ENCODE results near the gene LY9. TPM values are rescaled to one million over a fixed set of nuclear protein-coding genes. Genes with fewer than 3 reads are reported as not detected.

Gene LY9
- total RNA-seq, 5 donors from 2014 or later (not counting 1 experiment from before 2014, with no cell fraction given) = 95.4 to 127 (median 101) TPM

GRCh38 chr1:160797271-160797709 lies 1.3 kb downstream of the LY9 start:
- Histone ChIP-seq H3K9me3 (no peaks in the 10 kb centered on the region), H3K36me3 (ENCODE audit: control insufficient read depth in 2 of 2, extremely low read depth in 1 of 2, insufficient read depth in 1 of 2, low read length in 1 of 2) (peaks cover 5 to 23% of the 10 kb centered on the region in 2 donors), H3K4me1 (ENCODE audit: control insufficient read depth in 1 of 2, extremely low read depth in 1 of 2, insufficient read depth in 2 of 2, low read length in 2 of 2) (peaks cover 42 to 45% of the 10 kb centered on the region in 2 experiments), H3K27ac (ENCODE audit: low read length) (peak overlapping the region; percentile 93), H3K4me3 (ENCODE audit: control insufficient read depth in 1 of 2, extremely low read depth in 1 of 2, low read length in 1 of 2) (peak overlapping the region; percentile 72 to 92), H3K27me3 (replicated peaks in 1 of 2; ENCODE audit: control insufficient read depth in 2 of 2, extremely low read depth in 1 of 2, insufficient read depth in 2 of 2, low read length in 1 of 2) (no peaks in the 10 kb centered on the region)
- DNase-seq = no peak
- Mint-ChIP-seq H3K4me1 (peaks cover 53 to 75% (median 69%) of the 10 kb centered on the region in 3 donors), H3K27ac (peak overlapping the region; percentile 99), H3K27me3 (no peaks in the 10 kb centered on the region), H3K4me3 (peak overlapping the region; percentile 93 to 99 (median 98)), H3K9me3 (no peaks in the 10 kb centered on the region), H3K36me3 (peaks cover 26% of the 10 kb centered on the region)
- CTCF ChIA-PET = interaction anchor here (0.6 to 3.9 kb wide), 16 partner anchors 9 to 481 kb away, joined by 3 to 19 read pairs (median 4); partner anchors contain the start of gene ITLN2 (in 1 of the 2)
- ATAC-seq (replicated peaks in 1 of 4) = no peak
- POLR2A ChIA-PET = interaction anchor here (0.5 to 1.6 kb wide), 3 partner anchors 9 to 95 kb away, joined by 3 to 6 read pairs (median 5); no protein-coding TSS in a partner anchor
- WGBS (ENCODE audit: insufficient coverage) = 38% methylated on average over 1 of the region's 3 CpGs

DNA sequence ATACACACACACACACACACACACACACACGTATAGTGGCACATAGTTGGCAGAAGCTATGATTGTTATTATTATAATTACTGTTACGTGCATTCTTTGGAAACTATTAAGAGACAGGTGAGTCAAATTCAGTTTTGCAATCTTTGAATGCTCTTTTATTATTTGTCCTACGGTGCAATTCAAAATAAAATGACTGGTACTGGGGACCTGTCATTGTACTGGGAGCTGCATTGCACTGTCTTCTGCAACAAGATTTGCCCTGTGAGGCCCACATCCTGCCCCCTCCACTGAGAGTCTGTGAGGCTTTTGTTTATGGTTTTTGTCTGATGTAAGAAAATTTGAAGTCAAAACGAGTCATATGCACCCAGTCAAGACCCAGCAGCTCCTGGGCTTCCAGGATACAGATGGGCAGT lies 1.9 kb downstream of the LY9 start:
- DNase-seq (peak; percentile 36 to 79 (median 66)), ATAC-seq (replicated peaks in 1 of 4) (peak; percentile 51 to 71 (median 68))
- Histone ChIP-seq H3K27me3 (replicated peaks in 1 of 2; ENCODE audit: control insufficient read depth in 2 of 2, extremely low read depth in 1 of 2, insufficient read depth in 2 of 2, low read length in 1 of 2) (no peaks in the 10 kb centered on the region), H3K9me3 (no peaks in the 10 kb centered on the region), H3K4me1 (ENCODE audit: control insufficient read depth in 1 of 2, extremely low read depth in 1 of 2, insufficient read depth in 2 of 2, low read length in 2 of 2) (peaks cover 43 to 48% of the 10 kb centered on the region in 2 experiments), H3K36me3 (ENCODE audit: control insufficient read depth in 2 of 2, extremely low read depth in 1 of 2, insufficient read depth in 1 of 2, low read length in 1 of 2) (peaks cover 6 to 29% of the 10 kb centered on the region in 2 donors), H3K27ac (ENCODE audit: low read length) (peak overlapping the region; percentile 93), H3K4me3 (ENCODE audit: control insufficient read depth in 1 of 2, extremely low read depth in 1 of 2, low read length in 1 of 2) (peak overlapping the region; percentile 72 to 92)
- Mint-ChIP-seq H3K4me1 (peaks cover 57 to 80% (median 73%) of the 10 kb centered on the region in 3 donors), H3K9me3 (no peaks in the 10 kb centered on the region), H3K27me3 (no peaks in the 10 kb centered on the region), H3K36me3 (peaks cover 31% of the 10 kb centered on the region), H3K27ac (peak overlapping the region; percentile 99), H3K4me3 (peak overlapping the region; percentile 93 to 99 (median 98))
- POLR2A ChIA-PET = interaction anchor here (0.6 to 1.6 kb wide), 4 partner anchors 8 to 20 kb away, joined by 3 to 6 read pairs (median 3); no protein-coding TSS in a partner anchor
- 0% methylated on average over 1 of the region's 4 CpGs for WGBS (ENCODE audit: insufficient coverage)
- CTCF ChIA-PET = interaction anchor here (0.6 to 3.9 kb wide), 20 partner anchors 8 to 492 kb away, joined by 3 to 19 read pairs (median 4); partner anchors contain the start of gene ITLN2 (in 1 of the 2)

DNA sequence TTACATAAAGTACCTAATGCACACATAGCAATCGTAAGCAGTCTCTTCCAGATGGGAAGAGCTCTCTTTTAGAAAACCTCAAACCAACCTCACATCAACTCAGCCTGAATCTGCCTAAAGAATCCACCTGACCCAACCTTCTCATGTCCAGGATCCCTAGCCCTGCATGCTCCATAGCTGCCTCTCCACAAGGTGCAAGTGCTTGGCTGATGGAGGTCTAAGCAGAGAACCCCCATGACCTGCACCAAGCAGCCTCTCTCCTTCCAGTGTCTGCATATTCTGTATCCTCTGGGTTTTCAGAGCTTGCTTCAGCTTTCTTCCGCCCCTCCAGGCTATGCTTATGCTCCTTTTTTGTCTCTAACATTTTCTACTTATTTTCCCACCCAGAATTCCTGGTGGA lies 2.5 kb downstream of the LY9 start:
- Mint-ChIP-seq H3K27ac (peak overlapping the region; percentile 99), H3K4me3 (peak overlapping the region; percentile 93 to 99 (median 98)), H3K4me1 (peaks cover 61 to 86% (median 77%) of the 10 kb centered on the region in 3 donors), H3K27me3 (no peaks in the 10 kb centered on the region), H3K36me3 (peaks cover 35% of the 10 kb centered on the region), H3K9me3 (no peaks in the 10 kb centered on the region)
- Histone ChIP-seq H3K4me1 (ENCODE audit: control insufficient read depth in 1 of 2, extremely low read depth in 1 of 2, insufficient read depth in 2 of 2, low read length in 2 of 2) (peaks cover 45 to 51% of the 10 kb centered on the region in 2 experiments), H3K27me3 (replicated peaks in 1 of 2; ENCODE audit: control insufficient read depth in 2 of 2, extremely low read depth in 1 of 2, insufficient read depth in 2 of 2, low read length in 1 of 2) (no peaks in the 10 kb centered on the region), H3K9me3 (no peaks in the 10 kb centered on the region), H3K4me3 (ENCODE audit: control insufficient read depth in 1 of 2, extremely low read depth in 1 of 2, low read length in 1 of 2) (peak overlapping the region; percentile 72 to 92), H3K27ac (ENCODE audit: low read length) (peak overlapping the region; percentile 93), H3K36me3 (ENCODE audit: control insufficient read depth in 2 of 2, extremely low read depth in 1 of 2, insufficient read depth in 1 of 2, low read length in 1 of 2) (peaks cover 6 to 33% of the 10 kb centered on the region in 2 donors)
- ATAC-seq (replicated peaks in 1 of 4) (no peak), DNase-seq (no peak)
- POLR2A ChIA-PET = interaction anchor here (0.6 to 1.6 kb wide), 4 partner anchors 8 to 21 kb away, joined by 3 to 6 read pairs (median 3); no protein-coding TSS in a partner anchor
- CTCF ChIA-PET = interaction anchor here (0.6 to 3.9 kb wide), 15 partner anchors 8 to 492 kb away, joined by 3 to 19 read pairs (median 4); partner anchors contain the start of gene ITLN2 (in 1 of the 2)
- WGBS (ENCODE audit: insufficient coverage) = 60% methylated on average over 1 of the region's 2 CpGs

DNA sequence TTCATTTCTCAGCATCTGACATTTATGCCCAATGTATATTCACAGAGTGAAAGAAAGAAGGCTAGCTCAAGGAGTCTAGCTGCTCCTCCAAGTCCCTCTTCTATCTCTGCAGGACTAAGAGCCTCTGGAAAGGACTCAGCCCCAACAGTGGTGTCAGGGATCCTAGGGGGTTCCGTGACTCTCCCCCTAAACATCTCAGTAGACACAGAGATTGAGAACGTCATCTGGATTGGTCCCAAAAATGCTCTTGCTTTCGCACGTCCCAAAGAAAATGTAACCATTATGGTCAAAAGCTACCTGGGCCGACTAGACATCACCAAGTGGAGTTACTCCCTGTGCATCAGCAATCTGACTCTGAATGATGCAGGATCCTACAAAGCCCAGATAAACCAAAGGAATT lies 3.7 kb downstream of the LY9 start:
- Mint-ChIP-seq H3K36me3 (peaks cover 47% of the 10 kb centered on the region), H3K9me3 (no peaks in the 10 kb centered on the region), H3K4me1 (peaks cover 66 to 91% (median 82%) of the 10 kb centered on the region in 3 donors), H3K27me3 (no peaks in the 10 kb centered on the region), H3K4me3 (peak overlapping the region; percentile 93 to 99 (median 98)), H3K27ac (peak overlapping the region; percentile 99)
- DNase-seq (no peak), ATAC-seq (replicated peaks in 1 of 4) (no peak)
- H3K27ac ChIP-seq (ENCODE audit: low read length) = peak overlapping the region; percentile 93
- POLR2A ChIA-PET = interaction anchor here in 1 of 2 donors (0.6 kb wide), 1 partner anchor 91 kb away, joined by 3 read pairs; no protein-coding TSS in a partner anchor
- H3K4me1 ChIP-seq (ENCODE audit: control insufficient read depth in 1 of 2, extremely low read depth in 1 of 2, insufficient read depth in 2 of 2, low read length in 2 of 2) = peaks cover 45 to 55% of the 10 kb centered on the region in 2 experiments
- H3K4me3 ChIP-seq (ENCODE audit: control insufficient read depth in 1 of 2, extremely low read depth in 1 of 2, low read length in 1 of 2) = peak overlapping the region; percentile 72 to 92
- no peaks in the 10 kb centered on the region for H3K27me3 ChIP-seq (replicated peaks in 1 of 2; ENCODE audit: control insufficient read depth in 2 of 2, extremely low read depth in 1 of 2, insufficient read depth in 2 of 2, low read length in 1 of 2)
- peaks cover 7% of the 10 kb centered on the region for H3K9me3 ChIP-seq
- CTCF ChIA-PET = interaction anchor here (1.7 to 2.7 kb wide), 2 partner anchors 31 kb away, joined by 10 to 11 read pairs; no protein-coding TSS in a partner anchor
- WGBS (ENCODE audit: insufficient coverage) = 57% methylated on average over 4 of the region's 5 CpGs
- H3K36me3 ChIP-seq (ENCODE audit: control insufficient read depth in 2 of 2, extremely low read depth in 1 of 2, insufficient read depth in 1 of 2, low read length in 1 of 2) = peaks cover 10 to 36% of the 10 kb centered on the region in 2 donors

GRCh38 chr1:160800142-160800541 lies 4.2 kb downstream of the LY9 start:
- H3K36me3 ChIP-seq (ENCODE audit: control insufficient read depth in 2 of 2, extremely low read depth in 1 of 2, insufficient read depth in 1 of 2, low read length in 1 of 2) = peaks cover 10 to 36% of the 10 kb centered on the region in 2 donors
- ChIA-PET POLR2A (interaction anchor here in 1 of 2 donors (0.6 kb wide), 1 partner anchor 92 kb away, joined by 3 read pairs; no protein-coding TSS in a partner anchor), CTCF (interaction anchor here in 1 of 2 donors (2.7 kb wide), 1 partner anchor 32 kb away, joined by 11 read pairs; no protein-coding TSS in a partner anchor)
- H3K9me3 ChIP-seq = peaks cover 7% of the 10 kb centered on the region
- Mint-ChIP-seq H3K27me3 (no peaks in the 10 kb centered on the region), H3K36me3 (peaks cover 52% of the 10 kb centered on the region), H3K27ac (peak overlapping the region; percentile 99), H3K9me3 (no peaks in the 10 kb centered on the region), H3K4me1 (peaks cover 66 to 91% (median 83%) of the 10 kb centered on the region in 3 donors), H3K4me3 (peak overlapping the region; percentile 93 to 99 (median 98))
- no peaks in the 10 kb centered on the region for H3K27me3 ChIP-seq (replicated peaks in 1 of 2; ENCODE audit: control insufficient read depth in 2 of 2, extremely low read depth in 1 of 2, insufficient read depth in 2 of 2, low read length in 1 of 2)
- peaks cover 45 to 51% of the 10 kb centered on the region in 2 experiments for H3K4me1 ChIP-seq (ENCODE audit: control insufficient read depth in 1 of 2, extremely low read depth in 1 of 2, insufficient read depth in 2 of 2, low read length in 2 of 2)
- DNase-seq = no peak
- no CpG with 5 or more reads among the region's 1 CpG for WGBS (ENCODE audit: insufficient coverage)
- ATAC-seq (replicated peaks in 1 of 4) = no peak
- H3K4me3 ChIP-seq (ENCODE audit: control insufficient read depth in 1 of 2, extremely low read depth in 1 of 2, low read length in 1 of 2) = peak overlapping the region; percentile 72 to 92
- peak overlapping the region; percentile 93 for H3K27ac ChIP-seq (ENCODE audit: low read length)

Measured in T-cell (primary cell).